ENCODE results near the gene KMT2E. TPM values are rescaled to one million over a fixed set of nuclear protein-coding genes. Genes with fewer than 3 reads are reported as not detected.
A peak's percentile ranks its signal among the peaks of the same experiment; 100 is the strongest.

KMT2E gene
- polyA plus RNA-seq, 2 of the 4 experiments (the other 2 are of a cell fraction) = 9.4 to 23.4 TPM

DNA sequence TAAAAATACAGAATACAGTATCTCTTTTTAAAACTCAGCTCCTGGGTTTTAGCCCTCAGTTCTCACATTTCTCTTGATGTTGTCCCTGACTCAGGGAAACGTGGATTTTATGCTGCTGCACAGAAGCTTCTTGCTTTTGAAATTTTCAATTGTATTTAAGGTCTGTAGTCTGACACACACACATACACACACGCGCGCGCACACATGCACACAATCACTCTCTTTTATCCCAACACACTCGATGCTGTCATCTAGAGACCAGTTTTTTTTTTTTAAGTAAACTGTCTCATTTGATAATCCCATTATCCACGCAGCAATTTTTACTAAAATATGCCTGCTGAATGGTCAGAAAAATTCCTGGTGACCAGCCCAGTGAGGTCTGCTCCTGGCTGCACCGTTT, 108.6 kb downstream of the KMT2E start:
- H3K27ac ChIP-seq = no peak overlapping the region
- 88% methylated on average over 8 of the region's 8 CpGs for WGBS (ENCODE audit: missing lambda C conversion rate)
- CTCF ChIA-PET = interaction anchor here (0.6 to 1.3 kb wide), 2 partner anchors 32 to 294 kb away, joined by 3 read pairs; no protein-coding TSS in a partner anchor
- TF ChIP-seq, protein P1, sequence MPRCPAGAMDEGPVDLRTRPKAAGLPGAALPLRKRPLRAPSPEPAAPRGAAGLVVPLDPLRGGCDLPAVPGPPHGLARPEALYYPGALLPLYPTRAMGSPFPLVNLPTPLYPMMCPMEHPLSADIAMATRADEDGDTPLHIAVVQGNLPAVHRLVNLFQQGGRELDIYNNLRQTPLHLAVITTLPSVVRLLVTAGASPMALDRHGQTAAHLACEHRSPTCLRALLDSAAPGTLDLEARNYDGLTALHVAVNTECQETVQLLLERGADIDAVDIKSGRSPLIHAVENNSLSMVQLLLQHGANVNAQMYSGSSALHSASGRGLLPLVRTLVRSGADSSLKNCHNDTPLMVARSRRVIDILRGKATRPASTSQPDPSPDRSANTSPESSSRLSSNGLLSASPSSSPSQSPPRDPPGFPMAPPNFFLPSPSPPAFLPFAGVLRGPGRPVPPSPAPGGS (IDR thresholded peaks at IDR 0.05) = no peak
- no peak for TF ChIP-seq FOXS1 (CRISPR knock-in tag; IDR thresholded peaks at IDR 0.05)
- TF ChIP-seq EP300 (IDR thresholded peaks at IDR 0.05) = no peak
- no peak for TF ChIP-seq EHMT2 (IDR thresholded peaks at IDR 0.05; ENCODE audit: low read depth)
- TF ChIP-seq EHF (CRISPR knock-in tag; IDR thresholded peaks at IDR 0.05) = no peak
- TF ChIP-seq, protein P2, sequence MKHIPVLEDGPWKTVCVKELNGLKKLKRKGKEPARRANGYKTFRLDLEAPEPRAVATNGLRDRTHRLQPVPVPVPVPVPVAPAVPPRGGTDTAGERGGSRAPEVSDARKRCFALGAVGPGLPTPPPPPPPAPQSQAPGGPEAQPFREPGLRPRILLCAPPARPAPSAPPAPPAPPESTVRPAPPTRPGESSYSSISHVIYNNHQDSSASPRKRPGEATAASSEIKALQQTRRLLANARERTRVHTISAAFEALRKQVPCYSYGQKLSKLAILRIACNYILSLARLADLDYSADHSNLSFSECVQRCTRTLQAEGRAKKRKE (CRISPR knock-in tag; IDR thresholded peaks at IDR 0.05; ENCODE audit: low read depth) = no peak
- TF ChIP-seq RARB (CRISPR knock-in tag; IDR thresholded peaks at IDR 0.05) = no peak
- no peak for TF ChIP-seq CBX2 (IDR thresholded peaks at IDR 0.05; ENCODE audit: borderline replicate concordance, low read depth)
- TF ChIP-seq RNF2 (IDR thresholded peaks at IDR 0.05; ENCODE audit: borderline replicate concordance, low read depth) = no peak
- TF ChIP-seq SMC3 (IDR thresholded peaks at IDR 0.05) = no peak
- no peak for TF ChIP-seq CHD2 (IDR thresholded peaks at IDR 0.05; ENCODE audit: low read length, partially characterized antibody)
- no peak for TF ChIP-seq CHD4 (IDR thresholded peaks at IDR 0.05; ENCODE audit: borderline replicate concordance)
- TF ChIP-seq, protein P3, sequence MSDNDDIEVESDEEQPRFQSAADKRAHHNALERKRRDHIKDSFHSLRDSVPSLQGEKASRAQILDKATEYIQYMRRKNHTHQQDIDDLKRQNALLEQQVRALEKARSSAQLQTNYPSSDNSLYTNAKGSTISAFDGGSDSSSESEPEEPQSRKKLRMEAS (IDR thresholded peaks at IDR 0.05) = no peak
- ATAC-seq (no peak), DNase-seq (ENCODE audit: low read depth in 1 of 2, low spot score in 1 of 2) (no peak), FAIRE-seq (no peak)
- POLR2A ChIA-PET = no interaction called here
- no peaks in the 10 kb centered on the region for H3K4me1 ChIP-seq
- H3K9me3 ChIP-seq = no peaks in the 10 kb centered on the region
- H3K4me3 ChIP-seq = no peak overlapping the region
- H3K4me2 ChIP-seq = no peak overlapping the region

DNA sequence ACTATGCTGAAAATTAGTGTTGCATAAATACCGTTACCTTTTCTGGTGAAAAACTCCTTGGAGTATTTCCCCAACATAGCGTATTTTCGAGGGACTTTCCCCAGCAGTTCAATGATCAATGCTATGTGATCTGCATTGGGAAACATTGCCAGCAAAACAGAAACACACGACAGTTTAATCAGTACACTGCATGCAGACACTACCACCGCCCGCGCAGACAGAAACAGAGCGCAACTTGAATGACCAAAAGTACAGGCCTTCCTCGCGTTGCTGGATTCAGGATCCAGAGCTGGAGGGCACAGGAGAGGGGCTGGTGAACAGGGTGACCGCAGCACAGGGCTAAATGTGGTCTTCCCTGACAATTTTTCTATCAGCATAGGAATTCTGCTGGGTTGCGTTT, 111.7 kb downstream of the KMT2E start:
- Histone ChIP-seq H3K4me1 (no peaks in the 10 kb centered on the region), H3K4me2 (no peak overlapping the region), H3K4me3 (no peak overlapping the region), H3K9me3 (no peaks in the 10 kb centered on the region), H3K27ac (no peak overlapping the region)
- POLR2A ChIA-PET = no interaction called here
- CTCF ChIA-PET = interaction anchor here (0.8 kb wide), 2 partner anchors 15 to 263 kb away, joined by 3 read pairs; partner anchors contain the start of gene SRPK2
- TF ChIP-seq RARB (CRISPR knock-in tag; IDR thresholded peaks at IDR 0.05) (no peak), HOXB13 (CRISPR knock-in tag; IDR thresholded peaks at IDR 0.05; ENCODE audit: low read depth) (no peak), KDM1A (IDR thresholded peaks at IDR 0.05; ENCODE audit: low read depth) (no peak), RCOR1 (IDR thresholded peaks at IDR 0.05; ENCODE audit: low read depth, low read length) (no peak), MAFK (IDR thresholded peaks at IDR 0.05; ENCODE audit: partially characterized antibody) (no peak)
- TF ChIP-seq, protein P4, sequence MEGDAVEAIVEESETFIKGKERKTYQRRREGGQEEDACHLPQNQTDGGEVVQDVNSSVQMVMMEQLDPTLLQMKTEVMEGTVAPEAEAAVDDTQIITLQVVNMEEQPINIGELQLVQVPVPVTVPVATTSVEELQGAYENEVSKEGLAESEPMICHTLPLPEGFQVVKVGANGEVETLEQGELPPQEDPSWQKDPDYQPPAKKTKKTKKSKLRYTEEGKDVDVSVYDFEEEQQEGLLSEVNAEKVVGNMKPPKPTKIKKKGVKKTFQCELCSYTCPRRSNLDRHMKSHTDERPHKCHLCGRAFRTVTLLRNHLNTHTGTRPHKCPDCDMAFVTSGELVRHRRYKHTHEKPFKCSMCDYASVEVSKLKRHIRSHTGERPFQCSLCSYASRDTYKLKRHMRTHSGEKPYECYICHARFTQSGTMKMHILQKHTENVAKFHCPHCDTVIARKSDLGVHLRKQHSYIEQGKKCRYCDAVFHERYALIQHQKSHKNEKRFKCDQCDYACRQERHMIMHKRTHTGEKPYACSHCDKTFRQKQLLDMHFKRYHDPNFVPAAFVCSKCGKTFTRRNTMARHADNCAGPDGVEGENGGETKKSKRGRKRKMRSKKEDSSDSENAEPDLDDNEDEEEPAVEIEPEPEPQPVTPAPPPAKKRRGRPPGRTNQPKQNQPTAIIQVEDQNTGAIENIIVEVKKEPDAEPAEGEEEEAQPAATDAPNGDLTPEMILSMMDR (IDR thresholded peaks at IDR 0.05) = no peak
- TF ChIP-seq, protein P5, sequence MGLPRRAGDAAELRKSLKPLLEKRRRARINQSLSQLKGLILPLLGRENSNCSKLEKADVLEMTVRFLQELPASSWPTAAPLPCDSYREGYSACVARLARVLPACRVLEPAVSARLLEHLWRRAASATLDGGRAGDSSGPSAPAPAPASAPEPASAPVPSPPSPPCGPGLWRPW (IDR thresholded peaks at IDR 0.05) = no peak
- WGBS (ENCODE audit: missing lambda C conversion rate) = 94% methylated on average over 12 of the region's 12 CpGs
- ATAC-seq (no peak), DNase-seq (ENCODE audit: low read depth in 1 of 2, low spot score in 1 of 2) (no peak), FAIRE-seq (no peak)

DNA sequence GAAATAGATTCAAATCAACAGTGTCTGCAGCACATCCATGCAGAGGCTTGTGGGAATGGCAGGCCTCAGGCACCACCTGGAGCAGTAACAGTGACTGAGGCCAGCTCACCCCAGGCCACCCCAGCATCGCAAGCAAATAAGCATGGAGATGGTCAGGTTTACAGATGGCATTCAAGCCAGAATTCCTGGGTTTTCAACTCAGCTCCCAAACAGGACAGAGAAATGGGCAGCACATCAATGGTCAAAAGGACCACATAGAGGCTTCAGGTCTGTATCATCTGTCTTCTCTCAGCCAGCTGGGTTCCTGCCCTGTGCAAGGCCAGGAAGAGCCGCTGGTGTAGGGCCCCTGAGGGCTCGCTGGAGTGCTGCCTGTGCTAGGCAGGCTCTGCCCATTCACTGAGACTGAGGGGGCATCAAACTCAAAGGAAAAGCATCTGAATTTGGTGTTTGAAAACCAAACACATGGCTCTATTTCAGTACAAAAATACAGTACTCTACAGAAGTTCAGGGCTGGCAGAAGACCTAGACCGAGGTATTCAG, 112.5 kb downstream of the KMT2E start:
- 92% methylated on average over 4 of the region's 4 CpGs for WGBS (ENCODE audit: missing lambda C conversion rate)
- DNase-seq (ENCODE audit: low read depth in 1 of 2, low spot score in 1 of 2) (no peak), ATAC-seq (peak in 1 of 2 experiments; percentile 37; a peak in 2 of 6 replicates), FAIRE-seq (no peak)
- Histone ChIP-seq H3K27ac (no peak overlapping the region), H3K4me2 (no peak overlapping the region), H3K9me3 (no peaks in the 10 kb centered on the region), H3K4me3 (no peak overlapping the region), H3K4me1 (no peaks in the 10 kb centered on the region)
- POLR2A ChIA-PET = no interaction called here
- TF ChIP-seq ZSCAN20 (CRISPR knock-in tag; IDR thresholded peaks at IDR 0.05) (no peak), EHF (CRISPR knock-in tag; IDR thresholded peaks at IDR 0.05) (no peak), NPAS2 (CRISPR knock-in tag; IDR thresholded peaks at IDR 0.05; ENCODE audit: borderline replicate concordance) (no peak), RCOR1 (IDR thresholded peaks at IDR 0.05; ENCODE audit: low read depth, low read length) (no peak)
- TF ChIP-seq, protein P6, sequence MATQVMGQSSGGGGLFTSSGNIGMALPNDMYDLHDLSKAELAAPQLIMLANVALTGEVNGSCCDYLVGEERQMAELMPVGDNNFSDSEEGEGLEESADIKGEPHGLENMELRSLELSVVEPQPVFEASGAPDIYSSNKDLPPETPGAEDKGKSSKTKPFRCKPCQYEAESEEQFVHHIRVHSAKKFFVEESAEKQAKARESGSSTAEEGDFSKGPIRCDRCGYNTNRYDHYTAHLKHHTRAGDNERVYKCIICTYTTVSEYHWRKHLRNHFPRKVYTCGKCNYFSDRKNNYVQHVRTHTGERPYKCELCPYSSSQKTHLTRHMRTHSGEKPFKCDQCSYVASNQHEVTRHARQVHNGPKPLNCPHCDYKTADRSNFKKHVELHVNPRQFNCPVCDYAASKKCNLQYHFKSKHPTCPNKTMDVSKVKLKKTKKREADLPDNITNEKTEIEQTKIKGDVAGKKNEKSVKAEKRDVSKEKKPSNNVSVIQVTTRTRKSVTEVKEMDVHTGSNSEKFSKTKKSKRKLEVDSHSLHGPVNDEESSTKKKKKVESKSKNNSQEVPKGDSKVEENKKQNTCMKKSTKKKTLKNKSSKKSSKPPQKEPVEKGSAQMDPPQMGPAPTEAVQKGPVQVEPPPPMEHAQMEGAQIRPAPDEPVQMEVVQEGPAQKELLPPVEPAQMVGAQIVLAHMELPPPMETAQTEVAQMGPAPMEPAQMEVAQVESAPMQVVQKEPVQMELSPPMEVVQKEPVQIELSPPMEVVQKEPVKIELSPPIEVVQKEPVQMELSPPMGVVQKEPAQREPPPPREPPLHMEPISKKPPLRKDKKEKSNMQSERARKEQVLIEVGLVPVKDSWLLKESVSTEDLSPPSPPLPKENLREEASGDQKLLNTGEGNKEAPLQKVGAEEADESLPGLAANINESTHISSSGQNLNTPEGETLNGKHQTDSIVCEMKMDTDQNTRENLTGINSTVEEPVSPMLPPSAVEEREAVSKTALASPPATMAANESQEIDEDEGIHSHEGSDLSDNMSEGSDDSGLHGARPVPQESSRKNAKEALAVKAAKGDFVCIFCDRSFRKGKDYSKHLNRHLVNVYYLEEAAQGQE (IDR thresholded peaks at IDR 0.05) = no peak
- CTCF ChIA-PET = interaction anchor here (0.8 to 1.5 kb wide), 2 partner anchors 15 to 240 kb away, joined by 3 to 5 read pairs; no protein-coding TSS in a partner anchor
